ENCODE data around the gene PLEKHB2. TPM values are rescaled to one million over a fixed set of nuclear protein-coding genes. Genes with fewer than 3 reads are reported as not detected.
"Not testable (repeated sequence)": the region's sequence is repeated elsewhere in the genome, so short reads cannot be mapped to it uniquely, and the experiment has no call there.

Gene PLEKHB2
- total RNA-seq, 2 donors from 2014 or later = 128 to 141 TPM

- Histone ChIP-seq H3K36me3 (no peaks in the 10 kb centered on the region), H3K4me1 (no peaks in the 10 kb centered on the region), H3K27ac (peak overlapping the region; percentile 96), H3K27me3 (no peaks in the 10 kb centered on the region), H3K9me3 (no peaks in the 10 kb centered on the region), H3K9ac (ENCODE audit: low read depth in 2 of 2, low read length in 2 of 2) (peak overlapping the region; percentile 98 to 99), H3K4me3 (peak overlapping the region; percentile 72)
- intact Hi-C loops (cut with DNase I) = no loop called here
- no peak for TF ChIP-seq CTCF (IDR thresholded peaks at IDR 0.05)
- DNase-seq = peak; percentile 72
These were observed 1.0 kb downstream of the PLEKHB2 start for GRCh38 chr2:131105950-131106801.

- no peak overlapping the region for H3K9ac ChIP-seq (ENCODE audit: low read depth in 2 of 2, low read length in 2 of 2)
- H3K27me3 ChIP-seq = no peaks in the 10 kb centered on the region
- no peaks in the 10 kb centered on the region for H3K36me3 ChIP-seq
- TF ChIP-seq CTCF (IDR thresholded peaks at IDR 0.05) = no peak
- H3K9me3 ChIP-seq = no peaks in the 10 kb centered on the region
- no peak overlapping the region for H3K4me3 ChIP-seq
- H3K4me1 ChIP-seq = no peaks in the 10 kb centered on the region
- intact Hi-C loops (cut with DNase I) = no loop called here
- DNase-seq = no peak
- H3K27ac ChIP-seq = no peak overlapping the region
These were observed 7.4 kb downstream of the PLEKHB2 start for GRCh38 chr2:131112529-131112928.

- H3K9ac ChIP-seq (ENCODE audit: low read depth in 2 of 2, low read length in 2 of 2) = no peak overlapping the region
- H3K36me3 ChIP-seq = no peaks in the 10 kb centered on the region
- H3K4me3 ChIP-seq = no peak overlapping the region
- no peak for TF ChIP-seq CTCF (IDR thresholded peaks at IDR 0.05)
- H3K4me1 ChIP-seq = no peaks in the 10 kb centered on the region
- intact Hi-C loops (cut with DNase I) = no loop called here
- no peak for DNase-seq
- no peaks in the 10 kb centered on the region for H3K9me3 ChIP-seq
- no peaks in the 10 kb centered on the region for H3K27me3 ChIP-seq
- no peak overlapping the region for H3K27ac ChIP-seq
These were observed 8.6 kb downstream of the PLEKHB2 start for GRCh38 chr2:131113566-131114227.

- DNase-seq; H3K9me3 ChIP-seq; H3K27me3 ChIP-seq; H3K4me1 ChIP-seq; H3K4me3 ChIP-seq; H3K36me3 ChIP-seq; H3K9ac ChIP-seq (ENCODE audit: low read depth in 2 of 2, low read length in 2 of 2); H3K27ac ChIP-seq; intact Hi-C loops (cut with DNase I): not testable (repeated sequence)
These were observed 9.8 kb downstream of the PLEKHB2 start for GRCh38 chr2:131114950-131115349.

- Histone ChIP-seq H3K36me3 (no peaks in the 10 kb centered on the region), H3K27ac (no peak overlapping the region), H3K9me3 (no peaks in the 10 kb centered on the region), H3K27me3 (no peaks in the 10 kb centered on the region), H3K4me3 (no peak overlapping the region), H3K9ac (ENCODE audit: low read depth in 2 of 2, low read length in 2 of 2) (no peak overlapping the region), H3K4me1 (no peaks in the 10 kb centered on the region)
- DNase-seq = no peak
- intact Hi-C loops (cut with DNase I) = no loop called here
- TF ChIP-seq CTCF (IDR thresholded peaks at IDR 0.05) = no peak
These were observed 10.6 kb downstream of the PLEKHB2 start for GRCh38 chr2:131115752-131116151.

All from colonic mucosa (tissue), 4 donors.